Measurements from ENCODE around the gene ARNT2.

- no peak for TF ChIP-seq POLR2A (IDR thresholded peaks at IDR 0.05; ENCODE audit: low read length)
- TF ChIP-seq GATA1 (IDR thresholded peaks at IDR 0.05; ENCODE audit: low read depth, low read length): no peak
Observed at GRCh38 chr15:80536716-80537115, 132.5 kb downstream of the ARNT2 start.
